Mucosa of gallbladder (tissue), 1 donor: ENCODE results near the gene CNPY1. TPM values are rescaled to one million over a fixed set of nuclear protein-coding genes. Genes with fewer than 3 reads are reported as not detected.
"Not testable (repeated sequence)": the region's sequence is repeated elsewhere in the genome, so short reads cannot be mapped to it uniquely, and the experiment has no call there.

Source experiments
- DNase-seq: peaks from one replicate; pipeline ENCODE4 v3.0.0-alpha.2; 2020; ENCODE audit warnings: low spot score
- total RNA-seq: library from RNA; stranded (reverse); gene quantifications from one replicate; pipeline ENCODE4 v1.2.1, GENCODE V29; 2021
- donor health status: DM: no; HTN: no; CAD: no.

Gene CNPY1
- total RNA-seq: not detected

GRCh38 chr7:155546449-155546848, at the start of gene CNPY1:
TSS of gene CNPY1 (minus strand) at chr7:155546559. CDS start at chr7:155545929, 630 bp downstream.
- not testable (repeated sequence) for DNase-seq

GRCh38 chr7:155594961-155595366, 48.6 kb upstream of the CNPY1 start:
- no peak for DNase-seq

GRCh38 chr7:155594163-155594732, 47.9 kb upstream of the CNPY1 start:
- no peak for DNase-seq

GRCh38 chr7:155593461-155594162, 47.3 kb upstream of the CNPY1 start:
- DNase-seq: no peak

- no peak for DNase-seq
Observed at GRCh38 chr7:155591055-155591775, 44.9 kb upstream of the CNPY1 start.

- DNase-seq: no peak
Observed at GRCh38 chr7:155590215-155591018, 44.1 kb upstream of the CNPY1 start.

GRCh38 chr7:155589001-155589980, 42.9 kb upstream of the CNPY1 start:
- DNase-seq: no peak

- DNase-seq: no peak
Observed at GRCh38 chr7:155588468-155588998, 42.2 kb upstream of the CNPY1 start.

- no peak for DNase-seq
Observed at GRCh38 chr7:155587486-155587885, 41.1 kb upstream of the CNPY1 start.

GRCh38 chr7:155586843-155587440, 40.6 kb upstream of the CNPY1 start:
- no peak for DNase-seq

GRCh38 chr7:155585951-155586350, 39.6 kb upstream of the CNPY1 start:
- DNase-seq: no peak

GRCh38 chr7:155585532-155585895, 39.2 kb upstream of the CNPY1 start:
- no peak for DNase-seq

- no peak for DNase-seq
Observed at GRCh38 chr7:155584763-155585531, 38.6 kb upstream of the CNPY1 start.

GRCh38 chr7:155584261-155584660, 37.9 kb upstream of the CNPY1 start:
- no peak for DNase-seq

- no peak for DNase-seq
Observed at GRCh38 chr7:155583636-155584035, 37.3 kb upstream of the CNPY1 start.

- DNase-seq: no peak
Observed at GRCh38 chr7:155581954-155582353, 35.6 kb upstream of the CNPY1 start.

GRCh38 chr7:155581107-155581830, 34.9 kb upstream of the CNPY1 start:
- DNase-seq: no peak

- no peak for DNase-seq
Observed at GRCh38 chr7:155580367-155580766, 34.0 kb upstream of the CNPY1 start.

GRCh38 chr7:155579565-155579964, 33.2 kb upstream of the CNPY1 start:
- DNase-seq: no peak
